H9 (cell line): Measurements from ENCODE around the gene SELENOF. TPM values are rescaled to one million over a fixed set of nuclear protein-coding genes. Genes with fewer than 3 reads are reported as not detected.

Source experiments
- DNase-seq: peaks from one replicate; pipeline ENCODE4 v3.0.0-alpha.2; 2017
- H2AFZ ChIP-seq: one replicate; pipeline ENCODE4 v1.6.1; 2013; ENCODE audit warnings: mild to moderate bottlenecking, low read length, control low read depth, moderate library complexity
- H2AK5ac ChIP-seq: 2 replicates; pipeline ENCODE4 v1.6.1; 2013; ENCODE audit warnings: low read length, control low read depth, mixed read lengths; ENCODE audit not compliant: insufficient read length
- H2BK120ac ChIP-seq: one replicate; pipeline ENCODE4 v1.6.1; 2013; ENCODE audit warnings: low read depth, mild to moderate bottlenecking, low read length, control low read depth, inconsistent platforms; ENCODE audit not compliant: poor library complexity, severe bottlenecking
- H2BK12ac ChIP-seq: 2 replicates; pipeline ENCODE4 v1.6.1; 2013; ENCODE audit warnings: low read length, control low read depth, mixed read lengths, low read depth; ENCODE audit not compliant: insufficient read length
- H2BK15ac ChIP-seq: 2 replicates; pipeline ENCODE4 v1.6.1; 2013; ENCODE audit warnings: low read depth, low read length, control low read depth
- H2BK20ac ChIP-seq: one replicate; pipeline ENCODE4 v1.6.1; 2013; ENCODE audit warnings: low read depth, mild to moderate bottlenecking, low read length, control low read depth, inconsistent platforms; ENCODE audit not compliant: poor library complexity, severe bottlenecking
- H2BK5ac ChIP-seq: 2 replicates; pipeline ENCODE4 v1.6.1; 2013; ENCODE audit warnings: low read length, control low read depth, mixed read lengths; ENCODE audit not compliant: insufficient read length
- H3K14ac ChIP-seq: 2 replicates; pipeline ENCODE4 v1.6.1; 2013; ENCODE audit warnings: low read length, control low read depth; ENCODE audit not compliant: insufficient read depth
- H3K18ac ChIP-seq: 2 replicates; pipeline ENCODE4 v1.6.1; 2013; ENCODE audit warnings: low read depth, mild to moderate bottlenecking, mixed read lengths, low read length, control low read depth; ENCODE audit not compliant: insufficient read length
- H3K23ac ChIP-seq: 2 replicates; pipeline ENCODE4 v1.6.1; 2013; ENCODE audit warnings: low read length, control low read depth, mixed read lengths, low read depth; ENCODE audit not compliant: insufficient read length
- H3K23me2 ChIP-seq: 2 replicates; pipeline ENCODE4 v1.6.1; 2013; ENCODE audit warnings: low read depth, mild to moderate bottlenecking, mixed read lengths, low read length, control low read depth; ENCODE audit not compliant: insufficient read length, poor library complexity, severe bottlenecking
- H3K27ac ChIP-seq: 2 replicates; pipeline ENCODE4 v1.5.1; 2013; ENCODE audit warnings: low read length, control low read depth, mixed read lengths, low read depth; ENCODE audit not compliant: insufficient read length
- H3K27me3 ChIP-seq: 2 replicates; pipeline ENCODE4 v1.6.1; 2013; ENCODE audit warnings: low read length, control low read depth, inconsistent platforms; ENCODE audit not compliant: insufficient read depth
- H3K4ac ChIP-seq: 2 replicates; pipeline ENCODE4 v1.6.1; 2013; ENCODE audit warnings: low read depth, mild to moderate bottlenecking, control low read depth, inconsistent platforms, low read length, moderate library complexity
- H3K4me1 ChIP-seq: 2 replicates; pipeline ENCODE4 v1.6.1; 2013; ENCODE audit warnings: low read length, control low read depth, inconsistent platforms; ENCODE audit not compliant: insufficient read depth
- H3K4me2 ChIP-seq: 2 replicates; pipeline ENCODE4 v1.6.1; 2013; ENCODE audit warnings: low read length, control low read depth, mixed read lengths; ENCODE audit not compliant: insufficient read length, insufficient read depth
- H3K56ac ChIP-seq: 2 replicates; pipeline ENCODE4 v1.6.1; 2013; ENCODE audit warnings: low read depth, mild to moderate bottlenecking, mixed read lengths, low read length, control low read depth; ENCODE audit not compliant: insufficient read length
- H3K79me1 ChIP-seq: 2 replicates; pipeline ENCODE4 v1.6.1; 2013; ENCODE audit warnings: low read depth, mild to moderate bottlenecking, moderate library complexity, low read length, control low read depth, inconsistent platforms; ENCODE audit not compliant: insufficient read depth, poor library complexity, severe bottlenecking
- H3K79me2 ChIP-seq: 2 replicates; pipeline ENCODE4 v1.6.1; 2013; ENCODE audit warnings: low read length, control low read depth, inconsistent platforms; ENCODE audit not compliant: insufficient read depth
- H3K9ac ChIP-seq: 2 replicates; pipeline ENCODE4 v1.6.1; 2013; ENCODE audit warnings: low read length, control low read depth, mixed read lengths; ENCODE audit not compliant: insufficient read length; ENCODE audit errors: extremely low read depth
- H3K9me3 ChIP-seq: one replicate; pipeline ENCODE4 v1.6.1; 2013; ENCODE audit warnings: low read depth, low read length, inconsistent platforms; ENCODE audit not compliant: control insufficient read depth
- H3T11ph ChIP-seq: one replicate; pipeline ENCODE4 v1.6.1; 2013; ENCODE audit warnings: mild to moderate bottlenecking, low read length, control low read depth, inconsistent platforms
- H4K20me1 ChIP-seq: one replicate; pipeline ENCODE4 v1.6.1; 2013; ENCODE audit not compliant: control insufficient read depth, insufficient read length, insufficient read depth
- H4K5ac ChIP-seq: 2 replicates; pipeline ENCODE4 v1.6.1; 2013; ENCODE audit warnings: low read depth, mild to moderate bottlenecking, mixed read lengths, low read length, control low read depth; ENCODE audit not compliant: insufficient read length
- H4K8ac ChIP-seq: replicated peaks from 2 replicates; pipeline ENCODE4 v1.6.1; 2013; ENCODE audit warnings: low read length, control low read depth, mixed read lengths, low read depth; ENCODE audit not compliant: insufficient read length
- H4K91ac ChIP-seq: 2 replicates; pipeline ENCODE4 v1.6.1; 2013; ENCODE audit warnings: low read depth, mild to moderate bottlenecking, moderate library complexity, mixed read lengths, low read length, control low read depth; ENCODE audit not compliant: insufficient read length
- H3K27ac Mint-ChIP-seq, 3 experiments: 2 replicates in 2 of 3; 3 replicates in 1 of 3; pipeline ENCODE4 v1.8.0; 2020 to 2021; ENCODE audit warnings: mixed read lengths in 3 of 3, mild to moderate bottlenecking in 1 of 3, moderate library complexity in 1 of 3
- H3K27me3 Mint-ChIP-seq: 2 replicates; pipeline ENCODE4 v1.8.0; 2021; ENCODE audit warnings: low read depth, mild to moderate bottlenecking, moderate library complexity, mixed read lengths
- H3K36me3 Mint-ChIP-seq, 3 experiments: 2 replicates in 2 of 3; 3 replicates in 1 of 3; pipeline ENCODE4 v1.8.0; 2020 to 2021; ENCODE audit warnings: low read depth in 3 of 3, mixed read lengths in 3 of 3; ENCODE audit not compliant: insufficient read depth in 1 of 3
- H3K4me1 Mint-ChIP-seq, 2 experiments: 2 replicates each; pipeline ENCODE4 v1.8.0; 2020; ENCODE audit warnings: mixed read lengths in 2 of 2
- H3K4me3 Mint-ChIP-seq, 2 experiments: 2 replicates in 1 of 2; 3 replicates in 1 of 2; pipeline ENCODE4 v1.8.0; 2020 to 2021; ENCODE audit warnings: mild to moderate bottlenecking in 2 of 2, mixed read lengths in 2 of 2, moderate library complexity in 1 of 2
- H3K9me3 Mint-ChIP-seq, 2 experiments: 2 replicates in 1 of 2; 3 replicates in 1 of 2; pipeline ENCODE4 v1.8.0; 2020; ENCODE audit warnings: mild to moderate bottlenecking in 2 of 2, mixed read lengths in 2 of 2, moderate library complexity in 1 of 2
- CTCF ChIP-seq: fragments of 200-600 bp; sonication (generic); conservative IDR thresholded peaks from 3 replicates; pipeline ENCODE4 v1.8.0; 2021; ENCODE audit warnings: antibody characterized with exemption, mild to moderate bottlenecking
- WGBS: extraction: QIAGEN DNeasy Blood & Tissue Kit; methylation state at CpG from one replicate; pipeline ENCODE4 v1.1.7; 2013; ENCODE audit warnings: missing lambda C conversion rate, low lambda C conversion rate, mixed read lengths; ENCODE audit not compliant: insufficient read length; ENCODE audit errors: extremely low coverage; 5-methylcytosine and 5-hydroxymethylcytosine counted together
- total RNA-seq: library from RNA; stranded (reverse); gene quantifications from 2 replicates; pipeline ENCODE4 v1.2.1, GENCODE V29; 2021

The SELENOF gene
- total RNA-seq, 1 experiment from 2014 or later: 143 TPM

GRCh38 chr1:86823386-86823785 lies 90.5 kb downstream of the SELENOF start:
- Mint-ChIP-seq H3K9me3 (peaks cover 4 to 7% of the 10 kb centered on the region in 2 experiments; a peak in 4 of 5 replicates), H3K27ac (peak overlapping the region in 1 of 3 experiments; percentile 65; a peak in 1 of 7 replicates), H3K4me3 (no peak overlapping the region), H3K36me3 (no peaks in the 10 kb centered on the region; a peak in 1 of 7 replicates), H3K4me1 (peaks cover 13 to 26% of the 10 kb centered on the region in 2 experiments), H3K27me3 (no peaks in the 10 kb centered on the region; the same call in 1 of the 2 replicates)
- no peak overlapping the region for H4K5ac ChIP-seq
- no peak overlapping the region for H3K18ac ChIP-seq
- no peak overlapping the region for H2AK5ac ChIP-seq
- H3K4me2 ChIP-seq: no peak overlapping the region
- no peaks in the 10 kb centered on the region for H3K23me2 ChIP-seq
- H3K4me1 ChIP-seq: no peaks in the 10 kb centered on the region
- H3K79me2 ChIP-seq: no peaks in the 10 kb centered on the region
- H4K91ac ChIP-seq: no peak overlapping the region
- TF ChIP-seq CTCF: no peak
- H3K79me1 ChIP-seq: no peaks in the 10 kb centered on the region
- no peak overlapping the region for H3K56ac ChIP-seq
- no peak overlapping the region for H2BK20ac ChIP-seq
- no peak overlapping the region for H2BK15ac ChIP-seq
- WGBS: no CpG with 5 or more reads among the region's 2 CpGs
- H3T11ph ChIP-seq: no peak overlapping the region
- no peak overlapping the region for H3K23ac ChIP-seq
- DNase-seq: no peak
- H2BK120ac ChIP-seq: no peak overlapping the region
- 0 out of 2 replicates have a peak, but pooled peaks cover 2% of the 10 kb centered on the region for H3K27me3 ChIP-seq
- H4K20me1 ChIP-seq: no peaks in the 10 kb centered on the region
- H3K14ac ChIP-seq: no peak overlapping the region
- H3K27ac ChIP-seq: no peak overlapping the region
- no peak overlapping the region for H2AFZ ChIP-seq
- no peak overlapping the region for H3K4ac ChIP-seq
- H2BK12ac ChIP-seq: no peak overlapping the region
- no peak overlapping the region for H4K8ac ChIP-seq
- H3K9me3 ChIP-seq: no peaks in the 10 kb centered on the region
- no peak overlapping the region for H2BK5ac ChIP-seq
- no peak overlapping the region for H3K9ac ChIP-seq
